Endothelial cell (in vitro differentiated cells): ENCODE measurements around the gene TCF7. TPM values are rescaled to one million over a fixed set of nuclear protein-coding genes. Genes with fewer than 3 reads are reported as not detected.

Experiments used
- DNase-seq: peaks from one replicate; pipeline ENCODE4 v3.0.0; 2021; ENCODE audit warnings: low spot score
- H3K27ac Mint-ChIP-seq: one replicate; pipeline ENCODE4 v1.8.0; 2021; ENCODE audit warnings: mixed read lengths, inconsistent platforms; ENCODE audit not compliant: unreplicated experiment
- H3K27me3 Mint-ChIP-seq: one replicate; pipeline ENCODE4 v1.8.0; 2021; ENCODE audit warnings: mild to moderate bottlenecking, moderate library complexity, mixed read lengths, inconsistent platforms; ENCODE audit not compliant: unreplicated experiment
- H3K36me3 Mint-ChIP-seq: one replicate; pipeline ENCODE4 v1.8.0; 2021; ENCODE audit warnings: mild to moderate bottlenecking, low read depth, mixed read lengths, inconsistent platforms; ENCODE audit not compliant: unreplicated experiment
- H3K4me1 Mint-ChIP-seq: one replicate; pipeline ENCODE4 v1.8.0; 2021; ENCODE audit warnings: mild to moderate bottlenecking, mixed read lengths, inconsistent platforms; ENCODE audit not compliant: unreplicated experiment
- H3K4me3 Mint-ChIP-seq: one replicate; pipeline ENCODE4 v1.8.0; 2021; ENCODE audit warnings: mild to moderate bottlenecking, mixed read lengths, inconsistent platforms; ENCODE audit not compliant: unreplicated experiment
- H3K9me3 Mint-ChIP-seq: one replicate; pipeline ENCODE4 v1.8.0; 2021; ENCODE audit warnings: mixed read lengths, inconsistent platforms; ENCODE audit not compliant: unreplicated experiment
- CTCF ChIP-seq: fragments of 200-600 bp; sonication (generic); IDR thresholded peaks from one replicate; pipeline ENCODE4 v1.5.0; 2021; ENCODE audit warnings: antibody characterized with exemption; ENCODE audit not compliant: unreplicated experiment
- total RNA-seq: library from RNA; stranded (reverse); fragmentation: NEBNext Ultra II Directional; extraction: Animal tissue kit (Norgen Biotek cat#: 25700); gene quantifications from one replicate; pipeline ENCODE4 v1.2.1, GENCODE V29; 2021; ENCODE audit not compliant: unreplicated experiment

TCF7 gene
- total RNA-seq, 1 donor from 2014 or later: 9.5 TPM

GRCh38 chr5:134079748-134080581 is 34.5 kb upstream of the TCF7 start:
- no peak overlapping the region for H3K27ac Mint-ChIP-seq
- no peak for DNase-seq
- H3K4me1 Mint-ChIP-seq: peaks cover 10% of the 10 kb centered on the region
- no peaks in the 10 kb centered on the region for H3K9me3 Mint-ChIP-seq
- no peaks in the 10 kb centered on the region for H3K36me3 Mint-ChIP-seq
- no peaks in the 10 kb centered on the region for H3K27me3 Mint-ChIP-seq
- H3K4me3 Mint-ChIP-seq: no peak overlapping the region
- no peak for TF ChIP-seq CTCF

DNA sequence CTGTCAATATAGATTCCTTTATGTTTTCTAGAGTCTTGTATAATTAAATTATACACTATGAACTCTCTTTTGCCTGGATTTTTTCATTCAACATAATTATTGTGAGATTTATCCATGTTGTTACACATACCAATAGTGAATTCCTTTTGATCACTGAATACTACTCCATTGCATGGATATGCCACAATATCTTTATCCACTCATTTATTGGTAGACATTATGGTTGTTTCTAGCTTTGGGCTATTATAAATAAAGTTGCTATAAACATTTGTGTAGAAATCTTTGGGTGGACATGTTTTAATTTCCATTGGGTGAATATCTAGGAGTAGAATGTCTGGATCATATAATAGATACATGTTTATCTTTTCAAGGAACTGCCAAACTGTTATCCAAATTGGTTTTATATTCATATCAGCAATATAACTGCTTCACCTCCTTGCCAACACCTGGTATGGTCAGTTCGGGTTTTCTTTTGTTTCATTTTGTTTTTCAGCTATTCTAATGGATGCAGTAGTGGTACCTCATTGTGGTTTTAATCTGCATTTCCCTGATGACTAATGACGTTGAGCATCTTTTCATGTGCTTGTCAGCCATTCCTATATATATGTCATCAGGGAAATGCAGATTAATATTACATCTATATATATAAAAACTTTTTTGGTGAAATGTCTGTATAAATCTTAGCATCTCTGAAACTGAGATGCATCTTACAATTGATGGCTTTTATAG is 32.1 kb upstream of the TCF7 start:
- TF ChIP-seq CTCF: no peak

DNA sequence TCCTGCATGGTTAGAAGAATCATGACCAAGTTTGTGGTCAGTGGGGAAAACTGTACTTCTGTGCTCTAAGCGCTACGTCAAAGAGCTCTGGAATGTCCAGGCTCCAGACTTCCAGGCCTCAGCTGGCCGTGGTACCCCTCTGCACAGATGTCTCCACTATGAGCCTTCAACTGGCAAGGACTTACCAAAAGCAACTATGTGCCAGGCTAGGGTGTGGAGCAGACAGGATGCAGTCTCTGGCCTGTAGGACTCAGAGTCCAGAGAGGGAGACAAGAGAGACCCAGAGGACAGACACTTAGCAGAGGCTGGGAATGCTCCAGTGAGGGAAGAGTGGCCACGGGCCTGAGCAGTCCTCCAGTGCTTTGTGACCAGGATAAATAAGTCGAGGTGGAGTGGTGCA is 31.0 kb upstream of the TCF7 start:
- no peak for DNase-seq
- H3K27me3 Mint-ChIP-seq: no peaks in the 10 kb centered on the region
- no peaks in the 10 kb centered on the region for H3K36me3 Mint-ChIP-seq
- no peaks in the 10 kb centered on the region for H3K9me3 Mint-ChIP-seq
- TF ChIP-seq CTCF: no peak
- no peak overlapping the region for H3K27ac Mint-ChIP-seq
- peaks cover 10% of the 10 kb centered on the region for H3K4me1 Mint-ChIP-seq
- H3K4me3 Mint-ChIP-seq: no peak overlapping the region

More for the DNA sequence above, 32.1 kb upstream of the TCF7 start:
- H3K27me3 Mint-ChIP-seq: no peaks in the 10 kb centered on the region
- H3K27ac Mint-ChIP-seq: no peak overlapping the region
- no peaks in the 10 kb centered on the region for H3K9me3 Mint-ChIP-seq
- H3K4me1 Mint-ChIP-seq: peaks cover 10% of the 10 kb centered on the region
- DNase-seq: no peak
- no peaks in the 10 kb centered on the region for H3K36me3 Mint-ChIP-seq
- no peak overlapping the region for H3K4me3 Mint-ChIP-seq

DNA sequence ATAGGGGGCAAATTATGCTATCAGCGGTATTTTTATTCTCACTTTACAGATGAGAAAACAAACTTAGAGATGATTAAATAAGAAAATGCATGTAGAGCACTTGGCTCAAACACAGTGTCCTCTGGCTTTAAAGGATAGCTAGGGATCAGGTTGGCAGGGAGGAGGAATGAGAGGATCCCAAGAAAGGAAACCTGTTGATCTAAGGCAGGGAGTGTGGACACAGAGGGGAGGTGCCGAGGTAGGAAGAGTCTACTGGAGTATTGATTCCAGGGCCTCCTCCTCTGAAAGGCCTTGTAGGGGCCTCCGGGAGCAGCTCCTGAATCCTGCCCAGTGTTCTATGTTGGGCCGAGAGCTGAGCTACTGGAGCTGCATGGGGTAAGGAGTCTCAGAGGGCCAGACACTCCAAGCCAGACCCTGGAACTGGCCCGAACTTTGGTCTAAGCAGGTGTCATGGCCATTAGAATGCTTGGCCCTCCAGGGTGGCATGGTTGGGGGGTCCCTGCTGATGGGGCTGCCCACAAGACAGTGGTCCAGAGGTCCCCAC is 30.4 kb upstream of the TCF7 start:
- Mint-ChIP-seq H3K36me3 (no peaks in the 10 kb centered on the region), H3K27me3 (no peaks in the 10 kb centered on the region), H3K9me3 (no peaks in the 10 kb centered on the region), H3K4me3 (no peak overlapping the region), H3K4me1 (peaks cover 8% of the 10 kb centered on the region), H3K27ac (no peak overlapping the region)
- TF ChIP-seq CTCF: no peak
- DNase-seq: no peak
